Measurements from ENCODE around the gene SH3D19. TPM values are rescaled to one million over a fixed set of nuclear protein-coding genes. Genes with fewer than 3 reads are reported as not detected.

Gene SH3D19
- total and polyA plus RNA-seq, 4 donors = 22.1 to 69.2 (median 50.8) TPM

- TF ChIP-seq, protein P1, sequence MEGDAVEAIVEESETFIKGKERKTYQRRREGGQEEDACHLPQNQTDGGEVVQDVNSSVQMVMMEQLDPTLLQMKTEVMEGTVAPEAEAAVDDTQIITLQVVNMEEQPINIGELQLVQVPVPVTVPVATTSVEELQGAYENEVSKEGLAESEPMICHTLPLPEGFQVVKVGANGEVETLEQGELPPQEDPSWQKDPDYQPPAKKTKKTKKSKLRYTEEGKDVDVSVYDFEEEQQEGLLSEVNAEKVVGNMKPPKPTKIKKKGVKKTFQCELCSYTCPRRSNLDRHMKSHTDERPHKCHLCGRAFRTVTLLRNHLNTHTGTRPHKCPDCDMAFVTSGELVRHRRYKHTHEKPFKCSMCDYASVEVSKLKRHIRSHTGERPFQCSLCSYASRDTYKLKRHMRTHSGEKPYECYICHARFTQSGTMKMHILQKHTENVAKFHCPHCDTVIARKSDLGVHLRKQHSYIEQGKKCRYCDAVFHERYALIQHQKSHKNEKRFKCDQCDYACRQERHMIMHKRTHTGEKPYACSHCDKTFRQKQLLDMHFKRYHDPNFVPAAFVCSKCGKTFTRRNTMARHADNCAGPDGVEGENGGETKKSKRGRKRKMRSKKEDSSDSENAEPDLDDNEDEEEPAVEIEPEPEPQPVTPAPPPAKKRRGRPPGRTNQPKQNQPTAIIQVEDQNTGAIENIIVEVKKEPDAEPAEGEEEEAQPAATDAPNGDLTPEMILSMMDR (IDR thresholded peaks at IDR 0.05; ENCODE audit: control extremely low read depth, extremely low read depth) = no peak
- H3K4me1 ChIP-seq (ENCODE audit: control insufficient read depth in 5 of 5, insufficient read depth in 5 of 5, low read length in 5 of 5) = peaks cover 0 to 35% (median 0%) of the 10 kb centered on the region in 5 donors
- 46 to 69% methylated on average over 2 of the region's 2 CpGs for WGBS, 2 donors
Measured at GRCh38 chr4:151316645-151317044, 8.8 kb downstream of the SH3D19 start.

GRCh38 chr4:151315212-151315886 is 10.1 kb downstream of the SH3D19 start:
- H3K27ac ChIP-seq (ENCODE audit: low read depth in 1 of 2, low read length in 1 of 2) = peak overlapping the region; percentile 30 to 97
- no peaks in the 10 kb centered on the region for H3K36me3 ChIP-seq (ENCODE audit: control insufficient read depth in 4 of 4, insufficient read depth in 4 of 4, low read length in 4 of 4)
- H3K9me3 ChIP-seq (ENCODE audit: control insufficient read depth in 4 of 4, insufficient read depth in 3 of 4, low read length in 3 of 4) = no peaks in the 10 kb centered on the region
- TF ChIP-seq, protein P1 (IDR thresholded peaks at IDR 0.05; ENCODE audit: control extremely low read depth, extremely low read depth) = no peak
- DNase-seq (no peak), ATAC-seq (ENCODE audit: insufficient read depth, low FRiP score) (no peak)
- no peak overlapping the region for H3K9ac ChIP-seq (ENCODE audit: insufficient read depth in 1 of 2, low read length in 2 of 2)
- peaks cover 0 to 34% (median 0%) of the 10 kb centered on the region in 5 donors for H3K4me1 ChIP-seq (ENCODE audit: control insufficient read depth in 5 of 5, insufficient read depth in 5 of 5, low read length in 5 of 5)
- H3K27me3 ChIP-seq (ENCODE audit: control insufficient read depth in 3 of 3, insufficient read depth in 3 of 3, low read length in 2 of 3) = no peaks in the 10 kb centered on the region
- no peak overlapping the region for H3K4me3 ChIP-seq
- WGBS, 2 donors = 50 to 69% methylated on average over 2 of the region's 2 CpGs

More at GRCh38 chr4:151316645-151317044, 8.8 kb downstream of the SH3D19 start:
- Histone ChIP-seq H3K9me3 (ENCODE audit: control insufficient read depth in 4 of 4, insufficient read depth in 3 of 4, low read length in 3 of 4) (no peaks in the 10 kb centered on the region), H3K9ac (ENCODE audit: insufficient read depth in 1 of 2, low read length in 2 of 2) (no peak overlapping the region), H3K36me3 (ENCODE audit: control insufficient read depth in 4 of 4, insufficient read depth in 4 of 4, low read length in 4 of 4) (no peaks in the 10 kb centered on the region), H3K4me3 (no peak overlapping the region), H3K27ac (ENCODE audit: low read depth in 1 of 2, low read length in 1 of 2) (peak overlapping the region in 1 of 2 donors; percentile 58), H3K27me3 (ENCODE audit: control insufficient read depth in 3 of 3, insufficient read depth in 3 of 3, low read length in 2 of 3) (no peaks in the 10 kb centered on the region)
- DNase-seq (no peak), ATAC-seq (ENCODE audit: insufficient read depth, low FRiP score) (no peak)

GRCh38 chr4:151314479-151314878 is 10.9 kb downstream of the SH3D19 start:
- Histone ChIP-seq H3K9ac (ENCODE audit: insufficient read depth in 1 of 2, low read length in 2 of 2) (no peak overlapping the region), H3K27me3 (ENCODE audit: control insufficient read depth in 3 of 3, insufficient read depth in 3 of 3, low read length in 2 of 3) (no peaks in the 10 kb centered on the region), H3K36me3 (ENCODE audit: control insufficient read depth in 4 of 4, insufficient read depth in 4 of 4, low read length in 4 of 4) (no peaks in the 10 kb centered on the region), H3K27ac (ENCODE audit: low read depth in 1 of 2, low read length in 1 of 2) (peak overlapping the region; percentile 30 to 97), H3K9me3 (ENCODE audit: control insufficient read depth in 4 of 4, insufficient read depth in 3 of 4, low read length in 3 of 4) (no peaks in the 10 kb centered on the region), H3K4me3 (no peak overlapping the region), H3K4me1 (ENCODE audit: control insufficient read depth in 5 of 5, insufficient read depth in 5 of 5, low read length in 5 of 5) (peaks cover 0 to 34% (median 0%) of the 10 kb centered on the region in 5 donors)
- TF ChIP-seq, protein P1 (IDR thresholded peaks at IDR 0.05; ENCODE audit: control extremely low read depth, extremely low read depth) = no peak
- DNase-seq = no peak
- ATAC-seq (ENCODE audit: insufficient read depth, low FRiP score) = no peak
- WGBS, 2 donors = 76 to 89% methylated on average over 1 of the region's 1 CpG

Measured in lung (tissue), 12 donors.